GM23338 (cell line): ENCODE measurements around the gene PEBP1. TPM values are rescaled to one million over a fixed set of nuclear protein-coding genes. Genes with fewer than 3 reads are reported as not detected.

ENCODE experiments used
- ETS1 ChIP-seq: IDR thresholded peaks from 2 replicates; pipeline ENCODE4 v1.6.1; 2016; ENCODE audit warnings: antibody characterized with exemption
- EZH2 ChIP-seq: fragments of 200-600 bp; sonication (generic); IDR thresholded peaks from one replicate; pipeline ENCODE4 v1.8.0; 2017; ENCODE audit warnings: antibody characterized with exemption, mild to moderate bottlenecking, low read depth; ENCODE audit not compliant: unreplicated experiment
- EZH2phosphoT487 ChIP-seq: fragments of 200-600 bp; sonication (generic); IDR thresholded peaks from one replicate; pipeline ENCODE4 v1.8.1; 2018; ENCODE audit warnings: antibody characterized with exemption; ENCODE audit not compliant: unreplicated experiment
- JUNB ChIP-seq: IDR thresholded peaks from one replicate; pipeline ENCODE4 v1.6.1; 2016; ENCODE audit warnings: antibody characterized with exemption; ENCODE audit not compliant: unreplicated experiment
- NANOG ChIP-seq: IDR thresholded peaks from 2 replicates; pipeline ENCODE4 v1.6.1; 2016; ENCODE audit warnings: antibody characterized with exemption, borderline replicate concordance
- POLR2AphosphoS5 ChIP-seq: IDR thresholded peaks from 2 replicates; pipeline ENCODE4 v1.6.1; 2016; ENCODE audit warnings: antibody characterized with exemption, low read depth
- STAT1 ChIP-seq: IDR thresholded peaks from one replicate; pipeline ENCODE4 v1.6.1; 2016; ENCODE audit warnings: antibody characterized with exemption; ENCODE audit not compliant: unreplicated experiment
- ZNF331 ChIP-seq: fragments of 250-450 bp; sonication (Bioruptor Pico); IDR thresholded peaks from 2 replicates; pipeline ENCODE4 v1.5.0; 2020; ENCODE audit warnings: low read depth, mild to moderate bottlenecking, moderate library complexity
- ZNF462 ChIP-seq: fragments of 250-450 bp; sonication (Bioruptor Pico); IDR thresholded peaks from 2 replicates; pipeline ENCODE4 v1.5.0; 2020; ENCODE audit warnings: mild to moderate bottlenecking, moderate library complexity
- polyA plus RNA-seq: library from polyadenylated mRNA; unstranded; fragments of >200 nt; fragmentation: Nextera tagmentation; extraction: Ambion mirVana; gene quantifications from 2 replicates; pipeline ENCODE4 v1.2.1, GENCODE V29; 2016
- total RNA-seq: library from RNA; depleted of rRNA; stranded (reverse); fragments of >200 nt; shearing (Covaris generic); gene quantifications from 2 replicates; pipeline ENCODE4 v1.2.3, GENCODE V29; 2014

PEBP1 gene
- total and polyA plus RNA-seq, 2 experiments from 2014 or later = 442 to 844 TPM

- no peak for TF ChIP-seq ZNF462 (CRISPR knock-in tag)
- no peak for TF ChIP-seq ETS1
- no peak for TF ChIP-seq NANOG
- TF ChIP-seq EZH2phosphoT487 = no peak
- TF ChIP-seq ZNF331 (CRISPR knock-in tag) = no peak
- TF ChIP-seq POLR2AphosphoS5 = no peak
- TF ChIP-seq STAT1 = no peak
- TF ChIP-seq JUNB = no peak
- TF ChIP-seq EZH2 = no peak
Observed at GRCh38 chr12:118160536-118160935, 24.6 kb downstream of the PEBP1 start (continued).
